SK-N-SH (cell line): Measurements from ENCODE around the gene PLS3.

Experiments used
- CTCF ChIP-seq: fragments of 200-600 bp; sonication (generic); IDR thresholded peaks from 2 replicates; pipeline ENCODE4 v1.6.1; 2017; ENCODE audit warnings: antibody characterized with exemption, mild to moderate bottlenecking, moderate library complexity
- GABPA ChIP-seq: IDR thresholded peaks from 2 replicates; pipeline ENCODE4 v1.4.0; 2012; ENCODE audit warnings: low read depth, mild to moderate bottlenecking
- JUND ChIP-seq: IDR thresholded peaks from 2 replicates; pipeline ENCODE4 v1.4.0; 2012
- NRF1 ChIP-seq: IDR thresholded peaks from 2 replicates; pipeline ENCODE4 v1.6.1; 2012; ENCODE audit warnings: low read depth, mild to moderate bottlenecking, low read length
- POLR2AphosphoS5 ChIP-seq: IDR thresholded peaks from 2 replicates; pipeline ENCODE4 v1.6.1; 2012; ENCODE audit warnings: low read depth, low read length
- TF ChIP-seq, protein P1 (sequence below): IDR thresholded peaks from 2 replicates; pipeline ENCODE4 v1.4.0; 2012; ENCODE audit warnings: low read depth, borderline replicate concordance

DNA sequence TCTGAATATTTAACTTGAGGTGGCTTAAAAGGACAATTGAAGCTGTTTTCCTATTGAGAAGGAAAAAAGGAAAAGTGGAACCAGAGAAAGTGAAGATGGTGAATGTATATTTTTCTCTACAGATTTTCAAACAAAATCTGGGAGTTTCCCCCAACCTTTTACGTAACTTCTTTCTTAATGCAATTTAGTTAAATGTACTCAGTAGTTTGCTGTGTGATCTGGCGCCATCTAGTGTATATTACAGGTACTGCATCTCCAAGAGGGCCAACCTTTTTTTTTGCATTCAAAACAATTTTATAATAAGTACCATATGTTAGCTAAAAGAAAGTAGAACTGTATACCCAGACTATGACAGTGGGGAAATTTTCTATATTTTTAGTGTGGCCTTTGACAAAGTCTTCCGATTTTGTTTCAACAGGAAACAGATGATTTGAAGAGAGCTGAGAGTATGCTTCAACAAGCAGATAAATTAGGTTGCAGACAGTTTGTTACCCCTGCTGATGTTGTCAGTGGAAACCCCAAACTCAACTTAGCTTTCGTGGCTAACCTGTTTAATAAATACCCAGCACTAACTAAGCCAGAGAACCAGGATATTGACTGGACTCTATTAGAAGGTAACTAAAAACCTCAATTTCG, 82.0 kb downstream of the PLS3 start:
- TF ChIP-seq JUND (no peak), CTCF (peak; percentile 98), GABPA (no peak), POLR2AphosphoS5 (no peak), NRF1 (no peak)
- TF ChIP-seq, protein P1, sequence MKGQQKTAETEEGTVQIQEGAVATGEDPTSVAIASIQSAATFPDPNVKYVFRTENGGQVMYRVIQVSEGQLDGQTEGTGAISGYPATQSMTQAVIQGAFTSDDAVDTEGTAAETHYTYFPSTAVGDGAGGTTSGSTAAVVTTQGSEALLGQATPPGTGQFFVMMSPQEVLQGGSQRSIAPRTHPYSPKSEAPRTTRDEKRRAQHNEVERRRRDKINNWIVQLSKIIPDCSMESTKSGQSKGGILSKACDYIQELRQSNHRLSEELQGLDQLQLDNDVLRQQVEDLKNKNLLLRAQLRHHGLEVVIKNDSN = no peak
